GM19025 (cell line): ENCODE measurements around the gene SEC61B.
"Not testable (repeated sequence)": the region's sequence is repeated elsewhere in the genome, so short reads cannot be mapped to it uniquely, and the experiment has no call there.

ENCODE experiments used
- ATAC-seq: cut with Tn5 transposase; IDR thresholded peaks from one replicate; pipeline ENCODE4 v1.9.1; 2021; ENCODE audit warnings: mild to moderate bottlenecking, low read depth, moderate library complexity; ENCODE audit not compliant: unreplicated experiment

SEC61B gene

GRCh38 chr9:99190597-99191283, 31.3 kb upstream of the SEC61B start:
- ATAC-seq = no peak

GRCh38 chr9:99192786-99193465, 29.2 kb upstream of the SEC61B start:
- ATAC-seq = no peak

GRCh38 chr9:99193466-99193821, 28.6 kb upstream of the SEC61B start:
- no peak for ATAC-seq

GRCh38 chr9:99196484-99196883, 25.6 kb upstream of the SEC61B start:
- ATAC-seq = not testable (repeated sequence)

GRCh38 chr9:99197124-99197630, 24.9 kb upstream of the SEC61B start:
- ATAC-seq = no peak

- no peak for ATAC-seq
Observed at GRCh38 chr9:99197987-99198386, 24.1 kb upstream of the SEC61B start.

GRCh38 chr9:99199938-99200539, 22.0 kb upstream of the SEC61B start:
- no peak for ATAC-seq

- ATAC-seq = no peak
Observed at GRCh38 chr9:99201603-99202002, 20.5 kb upstream of the SEC61B start.

- ATAC-seq = no peak
Observed at GRCh38 chr9:99210572-99210971, 11.5 kb upstream of the SEC61B start.

- no peak for ATAC-seq
Observed at GRCh38 chr9:99211746-99212145, 10.3 kb upstream of the SEC61B start.

- no peak for ATAC-seq
Observed at GRCh38 chr9:99213197-99213596, 8.9 kb upstream of the SEC61B start.

GRCh38 chr9:99216073-99216472, 6.0 kb upstream of the SEC61B start:
- ATAC-seq = no peak

GRCh38 chr9:99220011-99220410, 2.1 kb upstream of the SEC61B start:
- ATAC-seq = no peak

GRCh38 chr9:99221266-99221620, 839 bp upstream of the SEC61B start:
- no peak for ATAC-seq

- ATAC-seq = peak; percentile 16
Observed at GRCh38 chr9:99222416-99223270, 561 bp downstream of the SEC61B start.

GRCh38 chr9:99224445-99224844, 2.4 kb downstream of the SEC61B start:
- no peak for ATAC-seq

GRCh38 chr9:99226054-99226453, 4.0 kb downstream of the SEC61B start:
- no peak for ATAC-seq

- no peak for ATAC-seq
Observed at GRCh38 chr9:99230206-99230605, 8.1 kb downstream of the SEC61B start.

GRCh38 chr9:99231711-99232110, 9.6 kb downstream of the SEC61B start:
- ATAC-seq = no peak

GRCh38 chr9:99234618-99235017, 12.5 kb downstream of the SEC61B start:
- ATAC-seq = no peak

- ATAC-seq = no peak
Observed at GRCh38 chr9:99235069-99235468, 13.0 kb downstream of the SEC61B start.
